ENCODE measurements around the gene SLFN14.

The SLFN14 gene

GRCh38 chr17:35515027-35515426, 45.6 kb downstream of the SLFN14 start:
- Histone ChIP-seq H3K27ac (ENCODE audit: extremely low read depth, low read depth, low read length) (no peak overlapping the region), H3K4me3 (ENCODE audit: low read depth, low read length) (no peak overlapping the region), H3K36me3 (ENCODE audit: control insufficient read depth in 2 of 2, insufficient read depth in 1 of 2, low read length in 2 of 2) (no peaks in the 10 kb centered on the region), H3K9me3 (ENCODE audit: control insufficient read depth, insufficient read depth, low read depth, low read length) (no peaks in the 10 kb centered on the region), H3K4me1 (ENCODE audit: control insufficient read depth, insufficient read depth, low read length) (peaks cover 11% of the 10 kb centered on the region)
- TF ChIP-seq ZNF302 (tag by site-specific recombination; IDR thresholded peaks at IDR 0.05; ENCODE audit: low read depth), result no peak
- TF ChIP-seq ZNF544 (tag by site-specific recombination; IDR thresholded peaks at IDR 0.05), result no peak
- POLR2A ChIA-PET, result no interaction called here
- CTCF ChIA-PET, result interaction anchor here (0.6 kb wide), 1 partner anchor 326 kb away, joined by 5 read pairs; no protein-coding TSS in a partner anchor

GRCh38 chr17:35514564-35514963, 46.1 kb downstream of the SLFN14 start:
- Histone ChIP-seq H3K36me3 (ENCODE audit: control insufficient read depth in 2 of 2, insufficient read depth in 1 of 2, low read length in 2 of 2) (no peaks in the 10 kb centered on the region), H3K9me3 (ENCODE audit: control insufficient read depth, insufficient read depth, low read depth, low read length) (no peaks in the 10 kb centered on the region), H3K4me3 (ENCODE audit: low read depth, low read length) (no peak overlapping the region), H3K4me1 (ENCODE audit: control insufficient read depth, insufficient read depth, low read length) (peaks cover 6% of the 10 kb centered on the region; the same call in 1 of the 2 replicates), H3K27ac (ENCODE audit: extremely low read depth, low read depth, low read length) (no peak overlapping the region)
- TF ChIP-seq HOXD13 (CRISPR knock-in tag; IDR thresholded peaks at IDR 0.05; ENCODE audit: borderline replicate concordance) (no peak), KLF7 (tag by site-specific recombination; IDR thresholded peaks at IDR 0.05; ENCODE audit: borderline replicate concordance) (no peak), ZNF664 (tag by site-specific recombination; IDR thresholded peaks at IDR 0.05) (peak; percentile 95), MZF1 (tag by site-specific recombination; IDR thresholded peaks at IDR 0.05; ENCODE audit: borderline replicate concordance) (no peak), FEZF1 (tag by site-specific recombination; IDR thresholded peaks at IDR 0.05) (no peak), ZNF114 (tag by site-specific recombination; IDR thresholded peaks at IDR 0.05) (no peak)
- CTCF ChIA-PET, result interaction anchor here (0.5 to 0.6 kb wide), 2 partner anchors 15 to 326 kb away, joined by 5 read pairs; no protein-coding TSS in a partner anchor
- POLR2A ChIA-PET, result no interaction called here
